HG03025 (cell line): ENCODE results near the gene SMCO2.

ENCODE experiments used
- ATAC-seq: cut with Tn5 transposase; IDR thresholded peaks from one replicate; pipeline ENCODE4 v1.9.1; 2021; ENCODE audit warnings: mild to moderate bottlenecking, moderate library complexity; ENCODE audit not compliant: unreplicated experiment, low FRiP score

The SMCO2 gene

GRCh38 chr12:27446436-27446835 lies at the start of gene SMCO2:
TSS of gene SMCO2 (plus strand) at chr12:27446736. CDS start at chr12:27470632, 23,896 bp downstream.
- ATAC-seq: no peak

DNA sequence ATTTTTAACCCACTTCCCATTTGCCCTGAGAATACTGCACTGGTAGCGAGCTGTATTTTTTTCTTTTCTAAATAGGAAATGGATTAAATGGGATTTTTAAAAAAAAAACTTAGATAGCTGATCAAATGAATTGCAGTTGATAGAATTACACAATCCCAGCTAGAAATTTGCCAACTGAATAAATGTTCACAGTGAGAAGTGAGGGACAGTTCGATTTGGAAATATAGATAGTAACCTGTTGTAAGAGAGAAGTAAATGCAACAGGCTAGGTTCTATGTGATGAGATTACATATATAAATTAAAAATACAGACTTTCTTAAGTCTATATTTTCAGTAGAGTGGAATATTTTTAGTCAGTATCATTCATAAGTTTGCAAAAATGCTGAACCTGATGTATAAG lies 48.1 kb upstream of the SMCO2 start:
- no peak for ATAC-seq

DNA sequence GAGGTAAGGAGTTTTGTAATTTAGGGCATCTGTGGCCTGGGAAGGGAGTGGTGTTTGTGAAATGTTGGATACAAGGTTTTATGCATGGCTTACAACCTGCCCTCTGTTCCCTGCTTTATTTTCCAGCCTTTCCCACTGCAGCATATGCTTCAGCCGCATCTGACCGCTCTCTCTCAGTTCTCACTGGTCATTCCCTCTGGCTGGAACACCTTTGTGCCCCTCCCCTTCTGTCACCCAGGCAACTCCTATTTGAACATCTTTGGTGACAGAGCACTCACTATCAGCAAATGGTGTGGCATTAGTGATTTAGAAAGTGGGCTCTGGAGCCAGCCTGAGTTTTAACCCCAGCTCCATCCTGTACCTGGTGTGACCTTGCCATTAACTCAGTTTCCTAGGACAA lies 47.5 kb upstream of the SMCO2 start:
- ATAC-seq: no peak

DNA sequence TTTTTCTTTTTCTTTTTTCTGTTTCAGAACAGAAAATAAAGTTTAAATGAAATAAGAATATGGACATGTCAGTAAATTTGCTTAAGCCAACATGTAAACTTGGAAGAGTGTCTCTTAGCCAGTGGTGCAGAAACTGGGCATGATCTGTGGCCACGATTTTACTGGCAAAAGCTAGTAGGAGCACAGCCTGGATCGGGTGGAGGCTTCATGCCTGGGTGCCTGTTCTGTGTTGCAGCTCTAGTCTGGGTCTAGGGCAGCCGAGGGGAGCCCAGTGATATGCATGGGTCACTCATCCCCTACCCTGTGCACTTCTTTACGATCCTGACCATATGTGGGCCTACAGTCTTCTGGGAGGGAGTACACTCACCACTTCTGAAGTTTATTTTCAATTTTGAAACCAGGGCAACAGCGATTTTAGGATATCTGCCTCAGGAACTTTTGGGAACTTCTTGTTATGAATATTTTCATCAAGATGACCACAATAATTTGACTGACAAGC lies 45.6 kb upstream of the SMCO2 start:
- ATAC-seq: no peak

DNA sequence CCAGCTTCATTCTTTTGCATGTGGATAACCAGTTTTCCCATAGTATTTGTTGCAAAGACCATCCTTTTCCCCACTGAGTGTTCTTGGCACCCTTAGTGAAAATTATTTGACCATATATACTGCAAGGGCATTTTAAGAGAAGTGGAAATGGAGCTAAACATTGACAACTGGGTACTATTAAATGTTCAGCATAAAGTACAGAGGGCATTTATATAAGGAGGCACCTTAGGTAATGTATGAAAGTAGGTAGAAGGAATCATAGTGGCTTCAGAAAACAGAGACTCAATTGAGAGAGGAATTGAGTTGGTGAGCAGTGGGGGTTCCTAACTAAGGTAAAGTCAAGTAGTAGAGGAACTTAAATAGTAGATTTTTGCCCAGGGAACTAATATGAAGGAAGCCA lies 34.5 kb upstream of the SMCO2 start:
- no peak for ATAC-seq

GRCh38 chr12:27422697-27423096 lies 23.8 kb upstream of the SMCO2 start:
- no peak for ATAC-seq

- no peak for ATAC-seq
Observed at GRCh38 chr12:27424631-27425230, 21.8 kb upstream of the SMCO2 start.

- no peak for ATAC-seq
Observed at GRCh38 chr12:27425306-27425705, 21.2 kb upstream of the SMCO2 start.

DNA sequence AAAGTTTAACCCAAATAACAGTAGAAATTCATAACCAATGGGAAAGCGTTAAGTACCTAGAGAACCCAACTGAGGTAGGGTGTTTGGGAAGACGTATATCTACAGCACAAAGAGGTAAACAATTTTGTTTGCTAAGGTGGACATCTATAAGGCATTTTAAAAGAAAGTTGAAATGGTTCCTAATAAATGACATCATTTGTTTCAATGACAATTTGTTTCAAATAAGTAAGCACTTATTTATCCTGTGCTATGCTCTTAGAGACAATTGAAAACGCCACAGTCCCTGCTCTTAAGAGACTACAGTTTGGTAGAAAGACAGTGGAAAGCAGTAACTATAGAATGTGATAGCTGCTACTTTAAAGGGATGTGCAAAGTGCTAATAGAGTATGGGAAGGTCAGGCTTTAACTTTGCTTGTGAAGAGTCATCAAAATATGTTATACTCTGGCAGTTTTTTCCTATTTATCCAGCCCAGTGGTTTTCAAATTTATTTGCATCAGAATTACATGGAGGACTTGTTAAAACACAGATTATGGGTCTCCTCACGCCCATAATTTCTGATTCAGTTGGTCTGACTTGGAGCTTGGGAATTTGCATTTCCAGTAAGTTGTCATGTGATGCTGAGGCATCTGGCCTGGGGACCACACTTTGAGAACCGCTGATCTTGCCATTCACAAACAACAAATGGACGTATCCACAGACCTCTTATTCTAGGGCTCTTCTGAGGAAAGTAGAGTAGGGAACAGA lies 19.6 kb upstream of the SMCO2 start:
- no peak for ATAC-seq

- no peak for ATAC-seq
Observed at GRCh38 chr12:27427824-27428223, 18.7 kb upstream of the SMCO2 start.

DNA sequence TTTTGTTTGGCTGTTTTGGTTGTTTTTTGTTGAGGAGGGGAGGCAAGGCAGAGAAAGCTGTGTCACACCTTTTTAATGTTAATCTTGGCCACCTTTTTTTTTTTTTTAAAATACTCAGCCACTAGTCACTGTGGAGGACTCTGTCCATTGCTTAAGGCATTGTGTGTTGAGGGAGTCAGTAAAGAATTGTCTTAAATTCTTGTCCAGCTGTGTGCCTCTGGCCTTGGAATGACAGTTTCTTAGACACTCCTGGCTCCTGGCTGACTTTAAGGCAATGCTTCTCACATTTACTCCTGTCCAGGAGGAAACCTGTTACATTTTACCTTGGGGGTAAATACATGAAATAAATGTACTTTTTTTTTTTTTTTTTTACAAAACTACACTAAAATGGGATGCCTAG lies 18.1 kb upstream of the SMCO2 start:
- no peak for ATAC-seq

- no peak for ATAC-seq
Observed at GRCh38 chr12:27429606-27430005, 16.9 kb upstream of the SMCO2 start.

DNA sequence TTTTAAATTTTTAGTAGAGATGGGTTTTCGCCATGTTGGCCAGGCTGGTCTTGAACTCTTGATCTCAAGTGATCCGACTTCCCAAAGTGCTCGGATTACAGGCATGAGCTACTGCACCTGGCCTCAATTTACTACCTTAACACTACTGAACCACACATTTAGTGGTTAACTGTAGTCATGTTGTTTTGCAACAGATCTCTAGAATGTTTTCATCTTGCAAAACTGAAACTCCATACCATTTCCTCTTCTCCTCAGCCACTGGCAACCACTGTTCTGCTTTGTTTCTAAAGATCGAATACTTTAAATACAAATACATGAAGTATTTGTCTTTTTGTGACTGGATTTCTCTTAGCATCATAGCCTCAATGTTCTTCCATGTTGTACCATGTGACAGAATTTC lies 15.4 kb upstream of the SMCO2 start:
- no peak for ATAC-seq

DNA sequence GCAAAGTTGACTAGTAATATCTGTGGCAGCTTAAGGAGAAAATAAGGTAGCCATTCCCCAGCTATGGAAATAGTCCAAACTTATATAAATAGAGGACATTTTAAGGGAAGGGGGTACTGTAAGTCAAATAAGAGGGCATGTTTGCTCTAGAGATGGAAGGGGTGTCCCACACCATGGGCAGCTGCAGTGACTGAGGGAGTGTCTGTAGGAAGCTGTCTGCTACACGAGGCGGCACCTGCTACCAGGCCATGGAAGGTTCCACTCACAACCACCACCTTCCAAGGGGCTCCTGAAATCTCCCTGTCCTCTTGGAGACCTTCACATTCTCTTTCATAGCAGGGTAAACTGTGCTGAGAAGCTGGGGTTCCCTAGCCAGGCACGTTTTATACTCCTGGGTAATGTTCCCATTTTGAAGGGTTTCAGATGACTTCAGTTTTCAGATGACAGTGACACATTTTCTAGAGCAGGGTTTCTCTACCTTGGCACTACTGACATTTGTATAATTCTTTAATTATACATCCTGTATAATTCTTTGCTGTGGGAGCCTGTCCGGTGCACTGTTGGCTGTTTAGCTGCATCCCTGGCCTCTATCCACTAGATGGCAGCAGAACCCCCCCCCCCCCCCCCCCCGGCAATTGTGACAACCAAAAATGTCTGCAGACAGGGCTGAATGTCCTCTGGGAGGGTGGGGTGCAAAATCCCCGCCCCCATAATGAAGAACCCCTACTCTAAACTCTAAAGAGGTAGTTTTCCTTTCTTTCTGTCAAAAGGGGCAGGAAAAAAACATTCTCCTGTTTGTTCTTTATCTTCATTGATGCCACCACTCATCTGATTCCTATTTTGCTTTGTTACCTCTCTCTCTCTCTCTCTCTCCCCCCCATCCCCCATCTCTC lies 11.6 kb upstream of the SMCO2 start:
- ATAC-seq: no peak

DNA sequence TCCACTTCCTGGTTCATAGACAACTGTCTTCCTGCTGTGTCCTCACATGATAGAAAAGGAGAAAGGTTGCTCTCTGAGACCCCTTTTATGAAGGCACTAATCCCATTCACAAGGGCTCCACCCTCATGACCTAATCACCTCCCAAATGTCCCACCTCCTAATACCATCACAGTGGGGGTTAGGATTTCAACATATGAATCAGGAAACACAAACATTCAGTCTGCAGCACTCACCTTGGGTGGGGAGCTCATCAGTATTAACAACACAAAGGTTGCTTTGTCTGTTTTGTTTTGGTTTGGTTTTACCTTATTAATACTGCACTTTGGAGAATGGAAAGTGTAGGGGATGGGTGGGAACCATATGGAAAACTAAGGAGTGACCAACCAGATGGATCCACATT lies 10.5 kb upstream of the SMCO2 start:
- ATAC-seq: no peak

- ATAC-seq: no peak
Observed at GRCh38 chr12:27436768-27437167, 9.8 kb upstream of the SMCO2 start.

DNA sequence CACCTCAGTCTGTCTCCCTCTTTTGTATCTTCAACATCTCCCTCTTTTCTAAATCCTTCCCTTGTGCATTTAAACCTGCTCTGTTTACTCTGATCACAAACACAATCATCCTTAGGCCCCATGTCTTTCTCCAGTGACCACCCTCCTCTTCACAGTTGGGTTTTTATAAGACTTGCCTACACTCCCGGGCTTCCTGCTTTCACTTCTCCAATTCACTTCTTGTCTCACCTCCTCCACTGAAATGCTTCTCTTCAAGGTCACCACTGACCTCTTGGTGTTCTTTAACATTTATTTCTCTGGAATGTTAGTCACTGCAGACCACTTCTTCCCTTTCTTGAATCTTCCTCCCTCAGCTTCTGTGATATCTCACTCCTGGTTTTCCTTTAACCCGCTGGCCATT lies 8.7 kb upstream of the SMCO2 start:
- no peak for ATAC-seq

DNA sequence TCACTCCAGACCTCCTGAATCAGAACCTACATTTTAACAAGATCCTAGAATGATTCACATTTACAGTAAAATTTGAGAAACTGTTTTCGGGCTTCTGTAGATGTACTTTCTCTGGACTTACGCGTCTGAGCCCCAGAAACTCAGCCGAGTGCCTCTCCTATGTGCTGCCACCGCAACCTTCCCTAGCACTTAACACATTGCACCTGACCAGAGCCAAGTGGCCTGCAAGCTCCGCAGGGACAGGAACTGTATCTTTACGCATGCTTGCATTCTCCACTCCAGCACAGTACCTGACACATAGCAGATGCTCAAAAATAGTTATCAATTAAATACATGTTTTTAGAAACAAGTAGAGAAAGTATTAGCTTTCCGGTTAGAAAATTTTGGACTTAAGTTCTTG lies 1.2 kb downstream of the SMCO2 start:
- no peak for ATAC-seq

- no peak for ATAC-seq
Observed at GRCh38 chr12:27449026-27449425, 2.5 kb downstream of the SMCO2 start.

DNA sequence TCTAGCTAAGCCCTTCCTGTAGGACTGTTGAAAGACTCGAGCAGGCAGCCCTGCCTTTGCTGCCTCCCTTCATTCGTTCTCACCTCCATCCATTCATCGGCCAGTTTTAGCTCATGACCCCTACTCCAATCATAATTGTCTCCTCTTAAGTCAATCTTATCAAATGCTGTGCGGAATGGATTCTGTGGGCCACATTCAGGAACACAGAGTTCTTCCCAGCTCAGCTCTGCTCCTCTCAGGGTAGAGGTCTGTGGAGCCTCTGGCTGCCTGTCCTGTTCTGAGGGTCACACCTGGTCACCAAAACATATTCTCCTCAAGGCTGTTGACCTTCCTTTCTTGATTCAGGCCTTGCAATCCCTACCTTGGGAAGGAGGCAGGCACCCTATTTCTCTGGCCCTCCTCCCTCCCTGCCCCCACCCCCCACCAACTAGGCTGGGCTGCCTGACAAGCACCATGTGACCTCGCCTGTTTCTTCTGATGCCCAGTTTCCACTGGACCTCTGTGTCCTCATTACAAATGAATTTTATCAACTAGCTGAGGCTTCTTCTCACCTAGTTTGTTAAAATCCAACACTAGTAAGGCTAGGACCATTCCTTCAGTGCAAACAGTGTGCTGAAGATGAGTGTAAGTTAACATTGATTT lies 3.5 kb downstream of the SMCO2 start:
- ATAC-seq: no peak
